Smooth muscle cell (in vitro differentiated cells): ENCODE measurements around the gene RUNX3. TPM values are rescaled to one million over a fixed set of nuclear protein-coding genes. Genes with fewer than 3 reads are reported as not detected.

ENCODE experiments used
- DNase-seq: peaks from one replicate; lab custom pipeline; 2025; ENCODE audit not compliant: unreplicated experiment; lab: John Stamatoyannopoulos, UW
- H2AFZ ChIP-seq: fragments of 200-600 bp; sonication (generic); 2 replicates; pipeline ENCODE4 v1.6.0; 2016; ENCODE audit warnings: antibody characterized with exemption, low read depth, mild to moderate bottlenecking
- H3F3A ChIP-seq: fragments of 200-600 bp; sonication (generic); 2 replicates; pipeline ENCODE4 v1.6.0; 2017; ENCODE audit warnings: antibody characterized with exemption, low read depth
- H3K27ac ChIP-seq: fragments of 200-600 bp; sonication (generic); 2 replicates; pipeline ENCODE4 v1.5.1; 2016; ENCODE audit warnings: low read depth, mild to moderate bottlenecking
- H3K27me3 ChIP-seq: fragments of 200-600 bp; sonication (generic); 2 replicates; pipeline ENCODE4 v1.6.1; 2016; ENCODE audit warnings: low read depth, mild to moderate bottlenecking
- H3K36me3 ChIP-seq: fragments of 200-600 bp; sonication (generic); 2 replicates; pipeline ENCODE4 v1.5.1; 2016; ENCODE audit warnings: low read depth
- H3K4me1 ChIP-seq: fragments of 200-600 bp; sonication (generic); 2 replicates; pipeline ENCODE4 v1.5.1; 2016; ENCODE audit warnings: low read depth
- H3K4me2 ChIP-seq: fragments of 200-600 bp; sonication (generic); 2 replicates; pipeline ENCODE4 v1.6.0; 2016; ENCODE audit warnings: mild to moderate bottlenecking
- H3K4me3 ChIP-seq: fragments of 200-600 bp; sonication (generic); 2 replicates; pipeline ENCODE4 v1.5.1; 2016; ENCODE audit warnings: mild to moderate bottlenecking
- H3K79me2 ChIP-seq: fragments of 200-600 bp; sonication (generic); 2 replicates; pipeline ENCODE4 v1.6.0; 2016; ENCODE audit warnings: low read depth, mild to moderate bottlenecking
- H3K9ac ChIP-seq: fragments of 200-600 bp; sonication (generic); 2 replicates; pipeline ENCODE4 v1.6.0; 2016; ENCODE audit warnings: low read depth
- H3K9me3 ChIP-seq: fragments of 200-600 bp; sonication (generic); replicated peaks from 2 replicates; pipeline ENCODE4 v1.5.1; 2016; ENCODE audit warnings: low read depth
- H4K20me1 ChIP-seq: fragments of 200-600 bp; sonication (generic); 2 replicates; pipeline ENCODE4 v1.6.0; 2016; ENCODE audit warnings: low read depth
- WGBS: methylation state at CpG from one replicate; pipeline ENCODE4 v1.1.7; 2016; ENCODE audit warnings: low lambda C conversion rate; 5-methylcytosine and 5-hydroxymethylcytosine counted together
- polyA plus RNA-seq: library from polyadenylated mRNA; unstranded; fragments of >200 nt; fragmentation: Nextera tagmentation; extraction: Ambion mirVana; gene quantifications from 2 replicates; pipeline ENCODE4 v1.2.1, GENCODE V29; 2016
- total RNA-seq: library from RNA; depleted of rRNA; stranded (reverse); fragments of >200 nt; gene quantifications from 2 replicates; pipeline ENCODE4 v1.2.3, GENCODE V29; 2014
- TF ChIP-seq, protein P1 (sequence below): fragments of 200-600 bp; sonication (generic); IDR thresholded peaks from 2 replicates; pipeline ENCODE4 v1.5.1; 2017; ENCODE audit warnings: borderline replicate concordance, mild to moderate bottlenecking, antibody characterized with exemption; ENCODE audit not compliant: insufficient read depth, poor library complexity, severe bottlenecking

RUNX3 gene
- total and polyA plus RNA-seq, 2 experiments from 2014 or later: 4.5 to 8.2 TPM

DNA sequence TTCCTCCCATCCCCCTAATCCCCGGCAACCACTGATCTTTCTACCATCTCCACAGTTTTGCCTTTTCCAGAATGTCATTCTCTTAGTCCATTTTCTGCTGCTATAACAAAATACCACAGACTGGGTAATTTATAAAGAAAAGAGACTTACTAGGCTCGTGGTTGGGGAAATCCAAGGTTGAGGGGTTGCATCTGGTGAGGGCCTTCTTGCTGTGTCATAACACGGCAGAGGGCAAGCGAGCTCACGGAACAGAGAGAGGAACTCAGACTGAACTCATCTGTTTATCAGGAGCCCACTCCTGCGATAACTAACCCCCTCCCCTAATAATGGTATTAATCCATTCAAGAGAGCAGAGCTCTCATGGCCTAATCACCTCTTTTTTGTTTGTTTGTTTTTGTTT is 52.0 kb downstream of the RUNX3 start:
- TF ChIP-seq, protein P1, sequence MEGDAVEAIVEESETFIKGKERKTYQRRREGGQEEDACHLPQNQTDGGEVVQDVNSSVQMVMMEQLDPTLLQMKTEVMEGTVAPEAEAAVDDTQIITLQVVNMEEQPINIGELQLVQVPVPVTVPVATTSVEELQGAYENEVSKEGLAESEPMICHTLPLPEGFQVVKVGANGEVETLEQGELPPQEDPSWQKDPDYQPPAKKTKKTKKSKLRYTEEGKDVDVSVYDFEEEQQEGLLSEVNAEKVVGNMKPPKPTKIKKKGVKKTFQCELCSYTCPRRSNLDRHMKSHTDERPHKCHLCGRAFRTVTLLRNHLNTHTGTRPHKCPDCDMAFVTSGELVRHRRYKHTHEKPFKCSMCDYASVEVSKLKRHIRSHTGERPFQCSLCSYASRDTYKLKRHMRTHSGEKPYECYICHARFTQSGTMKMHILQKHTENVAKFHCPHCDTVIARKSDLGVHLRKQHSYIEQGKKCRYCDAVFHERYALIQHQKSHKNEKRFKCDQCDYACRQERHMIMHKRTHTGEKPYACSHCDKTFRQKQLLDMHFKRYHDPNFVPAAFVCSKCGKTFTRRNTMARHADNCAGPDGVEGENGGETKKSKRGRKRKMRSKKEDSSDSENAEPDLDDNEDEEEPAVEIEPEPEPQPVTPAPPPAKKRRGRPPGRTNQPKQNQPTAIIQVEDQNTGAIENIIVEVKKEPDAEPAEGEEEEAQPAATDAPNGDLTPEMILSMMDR: no peak
- DNase-seq: no peak
- Histone ChIP-seq H3K27ac (no peak overlapping the region), H3K4me2 (no peak overlapping the region), H3K4me3 (no peak overlapping the region), H3K9me3 (peaks cover 7% of the 10 kb centered on the region), H2AFZ (no peak overlapping the region), H4K20me1 (no peaks in the 10 kb centered on the region), H3K4me1 (no peaks in the 10 kb centered on the region), H3K9ac (no peak overlapping the region), H3K79me2 (no peaks in the 10 kb centered on the region), H3K27me3 (no peaks in the 10 kb centered on the region), H3F3A (no peaks in the 10 kb centered on the region), H3K36me3 (no peaks in the 10 kb centered on the region)
- 92% methylated on average over 6 of the region's 6 CpGs for WGBS

DNA sequence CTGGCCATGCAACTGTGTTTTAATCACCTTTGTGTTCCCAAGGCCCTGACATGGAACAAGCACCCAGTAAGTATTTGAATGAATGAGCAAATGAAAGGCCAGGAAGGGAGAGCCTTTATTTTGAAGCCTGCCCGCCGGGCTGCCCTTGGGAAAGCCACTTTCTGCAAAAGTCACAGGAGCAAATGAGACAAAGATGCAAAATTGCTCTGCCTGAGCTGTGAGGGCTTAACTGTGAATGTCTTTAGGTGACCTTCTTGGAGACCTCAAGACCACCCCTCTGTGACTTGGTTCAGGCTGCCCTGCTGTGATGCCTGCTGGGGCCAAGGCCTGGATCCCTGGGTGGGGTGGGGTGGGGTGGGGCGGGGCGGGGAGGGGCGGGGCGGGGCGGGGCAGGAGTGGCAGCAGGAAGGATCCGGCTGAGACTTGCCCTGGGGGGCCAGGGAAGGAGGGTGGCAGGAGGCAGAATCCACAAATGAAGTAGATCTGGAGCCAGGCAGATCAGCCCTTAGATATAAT is 54.0 kb downstream of the RUNX3 start:
- WGBS: 62% methylated on average over 5 of the region's 8 CpGs
- TF ChIP-seq, protein P1: no peak

DNA sequence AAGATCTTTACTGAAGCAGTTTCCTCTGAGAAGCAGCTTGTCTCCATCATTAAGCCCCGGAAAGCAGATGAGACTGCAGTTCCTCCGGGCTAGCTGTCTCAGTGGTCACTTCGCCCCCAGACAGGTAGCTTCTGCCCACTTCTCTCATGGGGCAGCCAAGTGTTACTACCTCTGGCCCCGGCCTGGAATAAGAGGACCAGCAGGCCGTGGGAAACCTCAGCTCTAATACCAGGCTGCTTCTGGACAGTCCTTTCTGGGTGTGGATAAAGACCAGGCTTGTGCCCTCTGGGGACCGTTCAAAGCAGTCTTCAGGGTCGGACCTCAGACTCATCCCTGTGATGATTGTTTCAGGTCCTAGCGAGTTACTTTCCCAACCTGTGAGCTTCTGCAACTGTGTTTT is 54.8 kb downstream of the RUNX3 start:
- no peaks in the 10 kb centered on the region for H3K4me1 ChIP-seq
- no peaks in the 10 kb centered on the region for H3F3A ChIP-seq
- no peak overlapping the region for H3K4me3 ChIP-seq
- H3K27me3 ChIP-seq: no peaks in the 10 kb centered on the region
- 82% methylated on average over 8 of the region's 8 CpGs for WGBS
- H3K27ac ChIP-seq: no peak overlapping the region
- no peaks in the 10 kb centered on the region for H3K9me3 ChIP-seq
- no peaks in the 10 kb centered on the region for H3K36me3 ChIP-seq
- H4K20me1 ChIP-seq: no peaks in the 10 kb centered on the region
- no peaks in the 10 kb centered on the region for H3K79me2 ChIP-seq
- TF ChIP-seq, protein P1: no peak
- no peak overlapping the region for H3K4me2 ChIP-seq
- no peak overlapping the region for H3K9ac ChIP-seq
- no peak overlapping the region for H2AFZ ChIP-seq
- DNase-seq: no peak

More for the DNA sequence above, 54.0 kb downstream of the RUNX3 start:
- H4K20me1 ChIP-seq: no peaks in the 10 kb centered on the region
- no peak for DNase-seq
- H3K27ac ChIP-seq: no peak overlapping the region
- H3K4me1 ChIP-seq: no peaks in the 10 kb centered on the region
- H3K36me3 ChIP-seq: no peaks in the 10 kb centered on the region
- no peaks in the 10 kb centered on the region for H3K9me3 ChIP-seq
- no peak overlapping the region for H2AFZ ChIP-seq
- no peaks in the 10 kb centered on the region for H3K79me2 ChIP-seq
- no peak overlapping the region for H3K4me3 ChIP-seq
- H3K4me2 ChIP-seq: no peak overlapping the region
- H3K9ac ChIP-seq: no peak overlapping the region
- no peaks in the 10 kb centered on the region for H3F3A ChIP-seq
- H3K27me3 ChIP-seq: no peaks in the 10 kb centered on the region

GRCh38 chr1:24874611-24875234 is 55.4 kb downstream of the RUNX3 start:
- Histone ChIP-seq H4K20me1 (no peaks in the 10 kb centered on the region), H3K4me3 (no peak overlapping the region), H3K9ac (no peak overlapping the region), H3K4me2 (no peak overlapping the region), H3K36me3 (no peaks in the 10 kb centered on the region), H3K79me2 (no peaks in the 10 kb centered on the region), H3K27ac (no peak overlapping the region), H3K4me1 (no peaks in the 10 kb centered on the region), H3K27me3 (no peaks in the 10 kb centered on the region), H2AFZ (no peak overlapping the region), H3K9me3 (no peaks in the 10 kb centered on the region), H3F3A (no peaks in the 10 kb centered on the region)
- no peak for DNase-seq
- 90% methylated on average over 16 of the region's 16 CpGs for WGBS
- TF ChIP-seq, protein P1: no peak
